ENCODE data around the gene ARID3A. TPM values are rescaled to one million over a fixed set of nuclear protein-coding genes. Genes with fewer than 3 reads are reported as not detected.
"Not testable (repeated sequence)": the region's sequence is repeated elsewhere in the genome, so short reads cannot be mapped to it uniquely, and the experiment has no call there.

Gene ARID3A
- total and polyA plus RNA-seq, 2 of the 13 experiments (the other 11 are each of a cell fraction or from before 2014, with no cell fraction given) = 71.3 to 77.9 TPM

DNA sequence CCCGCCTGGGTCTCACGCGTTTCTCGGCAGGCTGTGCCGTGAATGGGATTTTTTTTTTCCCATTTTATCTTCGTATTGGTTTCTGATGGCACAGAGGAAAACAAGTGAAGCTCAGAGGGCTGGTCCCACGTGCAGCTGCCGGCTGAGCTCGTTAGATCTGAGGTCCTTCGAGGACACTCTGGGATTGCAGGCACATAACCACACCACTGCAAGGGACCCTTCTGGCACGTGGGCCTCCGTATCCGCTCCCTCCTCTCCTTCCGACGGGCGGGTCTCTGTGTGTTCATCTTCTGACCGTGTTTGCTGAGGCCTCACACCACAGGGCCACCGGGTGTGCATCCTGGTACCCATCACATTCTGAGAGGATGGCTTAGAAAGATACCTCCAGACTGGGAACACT, 49.7 kb upstream of the ARID3A start (continued):
- TF ChIP-seq ZNF761 (CRISPR knock-in tag; conservative IDR thresholded peaks at IDR 0.05) (no peak), SAP130 (CRISPR knock-in tag; IDR thresholded peaks at IDR 0.05; ENCODE audit: low read depth) (no peak), ZNF282 (IDR thresholded peaks at IDR 0.05; ENCODE audit: partially characterized antibody) (no peak), NCOA5 (CRISPR knock-in tag; IDR thresholded peaks at IDR 0.05) (no peak)
- TF ChIP-seq, protein P1, sequence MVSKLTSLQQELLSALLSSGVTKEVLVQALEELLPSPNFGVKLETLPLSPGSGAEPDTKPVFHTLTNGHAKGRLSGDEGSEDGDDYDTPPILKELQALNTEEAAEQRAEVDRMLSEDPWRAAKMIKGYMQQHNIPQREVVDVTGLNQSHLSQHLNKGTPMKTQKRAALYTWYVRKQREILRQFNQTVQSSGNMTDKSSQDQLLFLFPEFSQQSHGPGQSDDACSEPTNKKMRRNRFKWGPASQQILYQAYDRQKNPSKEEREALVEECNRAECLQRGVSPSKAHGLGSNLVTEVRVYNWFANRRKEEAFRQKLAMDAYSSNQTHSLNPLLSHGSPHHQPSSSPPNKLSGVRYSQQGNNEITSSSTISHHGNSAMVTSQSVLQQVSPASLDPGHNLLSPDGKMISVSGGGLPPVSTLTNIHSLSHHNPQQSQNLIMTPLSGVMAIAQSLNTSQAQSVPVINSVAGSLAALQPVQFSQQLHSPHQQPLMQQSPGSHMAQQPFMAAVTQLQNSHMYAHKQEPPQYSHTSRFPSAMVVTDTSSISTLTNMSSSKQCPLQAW (CRISPR knock-in tag; IDR thresholded peaks at IDR 0.05) = no peak

DNA sequence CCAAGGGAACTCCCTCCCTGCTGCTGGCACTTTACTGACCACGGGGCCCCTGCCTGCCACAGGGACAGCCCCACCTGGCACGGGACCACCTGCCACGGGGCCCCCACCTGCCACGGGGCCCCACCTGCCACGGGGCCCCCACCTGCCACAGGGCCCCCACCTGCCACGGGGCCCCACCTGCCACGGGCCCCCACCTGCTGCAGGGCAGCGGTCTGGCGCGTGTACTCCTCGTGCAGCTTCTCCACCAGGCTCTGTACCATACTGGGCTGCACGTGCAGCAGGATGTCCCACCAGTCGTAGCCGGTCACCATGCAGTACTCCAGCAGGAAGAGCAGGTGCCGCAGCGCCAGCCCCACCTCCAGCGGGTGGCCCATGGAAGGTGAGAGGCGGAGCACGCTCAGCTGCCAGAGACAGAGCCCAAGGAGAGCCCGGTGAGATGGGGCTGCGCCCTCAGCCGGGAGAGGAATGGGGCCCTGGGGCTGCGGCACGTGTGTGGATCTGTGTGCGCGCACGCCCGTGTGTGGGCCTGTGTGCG, 49.0 kb upstream of the ARID3A start:
- Histone ChIP-seq H3K4me1 (ENCODE audit: insufficient read depth, low read length) (no peaks in the 10 kb centered on the region), H3K27ac (ENCODE audit: extremely low read length, insufficient read depth, low read length) (no peak overlapping the region), H3K9me3 (ENCODE audit: low read length) (no peaks in the 10 kb centered on the region), H4K20me1 (ENCODE audit: insufficient read depth, low read length) (no peaks in the 10 kb centered on the region), H2AFZ (ENCODE audit: low read length) (no peak overlapping the region), H3K79me2 (ENCODE audit: insufficient read depth, low read length) (no peaks in the 10 kb centered on the region), H3K27me3 (ENCODE audit: control insufficient read depth in 1 of 2, insufficient read depth in 2 of 2, low read length in 2 of 2) (no peaks in the 10 kb centered on the region), H3K9ac (ENCODE audit: insufficient read depth, low read depth, low read length) (no peak overlapping the region), H3K4me2 (ENCODE audit: low read depth, low read length) (no peak overlapping the region), H3K4me3 (replicated peaks in 1 of 3; ENCODE audit: insufficient read depth in 1 of 3, low read depth in 2 of 3, low read length in 3 of 3) (no peak overlapping the region), H3K36me3 (replicated peaks in 1 of 2; ENCODE audit: control insufficient read depth in 1 of 2, insufficient read depth in 2 of 2, low read length in 2 of 2) (peaks cover 11 to 16% of the 10 kb centered on the region in 2 experiments; a peak in 4 of 5 replicates)
- ChIA-PET POLR2A (no interaction called here), CTCF (ENCODE audit: low intra/inter-chr PET ratio, low total read pairs) (no interaction called here)
- no peak for ATAC-seq
- 88% methylated on average over 24 of the region's 29 CpGs for WGBS (ENCODE audit: low lambda C conversion rate)
- TF ChIP-seq, protein P2, sequence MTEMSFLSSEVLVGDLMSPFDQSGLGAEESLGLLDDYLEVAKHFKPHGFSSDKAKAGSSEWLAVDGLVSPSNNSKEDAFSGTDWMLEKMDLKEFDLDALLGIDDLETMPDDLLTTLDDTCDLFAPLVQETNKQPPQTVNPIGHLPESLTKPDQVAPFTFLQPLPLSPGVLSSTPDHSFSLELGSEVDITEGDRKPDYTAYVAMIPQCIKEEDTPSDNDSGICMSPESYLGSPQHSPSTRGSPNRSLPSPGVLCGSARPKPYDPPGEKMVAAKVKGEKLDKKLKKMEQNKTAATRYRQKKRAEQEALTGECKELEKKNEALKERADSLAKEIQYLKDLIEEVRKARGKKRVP (CRISPR knock-in tag; IDR thresholded peaks at IDR 0.05) = no peak
- 0 out of 2 replicates have a peak, but pooled peaks have one; percentile 12 for TF ChIP-seq RBFOX2 (IDR thresholded peaks at IDR 0.05; ENCODE audit: low read depth, low read length)
- in situ Hi-C loops (cut with HindIII; ENCODE audit: extremely low pct_ligation_motif_present, low pct_unique_long_range_greater_than_20kb) (no loop called here), intact Hi-C loops (cut with micrococcal nuclease; ENCODE audit: unreplicated experiment) (no loop called here)
- no peak for FAIRE-seq
- no peak for DNase-seq (ENCODE audit: low spot score)
- no TSS peak for BruUV-seq (replicated peaks)

DNA sequence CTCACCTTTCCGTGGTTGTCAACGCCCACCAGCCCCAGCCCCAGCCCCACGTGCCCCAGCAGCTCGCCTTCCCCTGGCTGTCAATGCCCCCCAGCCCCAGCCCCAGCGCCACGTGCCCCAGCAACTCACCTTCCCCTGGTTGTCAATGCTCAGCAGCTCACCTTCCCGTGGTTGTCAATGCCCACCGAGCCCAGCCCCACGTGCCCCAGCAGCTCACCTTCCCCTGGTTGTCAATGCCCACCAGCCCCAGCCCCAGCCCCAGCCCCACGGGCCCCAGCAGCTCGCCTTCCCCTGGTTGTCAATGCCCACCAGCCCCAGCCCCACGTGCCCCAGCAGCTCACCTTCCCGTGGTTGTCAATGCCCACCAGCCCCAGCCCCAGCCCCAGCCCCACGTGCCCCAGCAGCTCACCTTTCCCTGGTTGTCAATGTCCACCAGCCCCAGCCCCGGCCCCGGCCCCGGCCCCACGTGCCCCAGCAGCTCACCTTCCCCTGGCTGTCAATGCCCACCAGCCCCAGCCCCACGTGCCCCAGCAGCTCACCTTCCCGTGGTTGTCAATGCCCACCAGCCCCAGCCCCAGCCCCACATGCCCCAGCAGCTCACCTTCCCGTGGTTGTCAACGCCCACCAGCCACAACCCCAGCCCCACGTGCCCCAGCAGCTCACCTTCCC, 47.7 kb upstream of the ARID3A start:
- H3K4me1 ChIP-seq (ENCODE audit: insufficient read depth, low read length); H3K9me3 ChIP-seq (ENCODE audit: low read length); DNase-seq (ENCODE audit: low spot score); FAIRE-seq; ATAC-seq; H3K4me2 ChIP-seq (ENCODE audit: low read depth, low read length); H4K20me1 ChIP-seq (ENCODE audit: insufficient read depth, low read length); H3K4me3 ChIP-seq (replicated peaks in 1 of 3; ENCODE audit: insufficient read depth in 1 of 3, low read depth in 2 of 3, low read length in 3 of 3); H3K79me2 ChIP-seq (ENCODE audit: insufficient read depth, low read length); H3K27me3 ChIP-seq (ENCODE audit: control insufficient read depth in 1 of 2, insufficient read depth in 2 of 2, low read length in 2 of 2); in situ Hi-C loops (cut with HindIII; ENCODE audit: extremely low pct_ligation_motif_present, low pct_unique_long_range_greater_than_20kb); H3K27ac ChIP-seq (ENCODE audit: extremely low read length, insufficient read depth, low read length); H3K9ac ChIP-seq (ENCODE audit: insufficient read depth, low read depth, low read length); H2AFZ ChIP-seq (ENCODE audit: low read length); BruUV-seq (replicated peaks); CTCF ChIA-PET (ENCODE audit: low intra/inter-chr PET ratio, low total read pairs); intact Hi-C loops (cut with micrococcal nuclease; ENCODE audit: unreplicated experiment): not testable (repeated sequence)
- POLR2A ChIA-PET = interaction anchor here (1.6 kb wide), 1 partner anchor 15 kb away, joined by 3 read pairs; the partner anchor contains the start of genes MED16 and RNU6-9
- H3K36me3 ChIP-seq (replicated peaks in 1 of 2; ENCODE audit: control insufficient read depth in 1 of 2, insufficient read depth in 2 of 2, low read length in 2 of 2) = peaks cover 12 to 16% of the 10 kb centered on the region in 2 experiments; a peak in 4 of 5 replicates
- WGBS (ENCODE audit: low lambda C conversion rate) = 85% methylated on average over 22 of the region's 23 CpGs

All from HepG2 (cell line).